HEK293 (cell line): ENCODE data around the gene ARHGAP15.

Experiments used
- CTCF ChIA-PET: fragments of 350-600 bp; formaldehyde crosslinking; extraction: SDS; loops from one replicate; lab custom pipeline; 2021; ENCODE audit warnings: antibody characterized with exemption; lab: Yijun Ruan, JAX
- POLR2A ChIA-PET: fragments of 300-600 bp; formaldehyde crosslinking; extraction: SDS; loops from one replicate; lab custom pipeline; 2020; ENCODE audit warnings: antibody characterized with exemption, inconsistent platforms; lab: Yijun Ruan, JAX
- H3K27ac ChIP-seq: fragments of 200-500 bp; sonication (Bioruptor generic); 2 replicates; pipeline ENCODE4 v1.5.1; 2014; ENCODE audit warnings: low read depth, low read length, control low read depth, inconsistent platforms; ENCODE audit errors: extremely low read depth
- H3K36me3 ChIP-seq, 2 experiments: fragments of 200-500 bp in 1 of 2; sonication (Bioruptor generic) in 1 of 2; 1 replicate in 1 of 2; 2 replicates in 1 of 2; pipeline ENCODE4 v1.5.1; 2014 to 2017; ENCODE audit warnings: inconsistent platforms in 2 of 2, low read length in 2 of 2; ENCODE audit not compliant: control insufficient read depth in 2 of 2, insufficient read depth in 1 of 2
- H3K4me1 ChIP-seq: fragments of 200-500 bp; sonication (Bioruptor generic); 2 replicates; pipeline ENCODE4 v1.5.1; 2014; ENCODE audit warnings: mild to moderate bottlenecking, low read length, inconsistent platforms; ENCODE audit not compliant: control insufficient read depth, insufficient read depth
- H3K4me3 ChIP-seq: 2 replicates; pipeline ENCODE4 v1.5.1; 2011; ENCODE audit warnings: low read depth, mild to moderate bottlenecking, control low read depth, low read length, moderate library complexity
- H3K9me3 ChIP-seq: fragments of 200-500 bp; sonication (Bioruptor generic); 2 replicates; pipeline ENCODE4 v1.5.1; 2014; ENCODE audit warnings: low read depth, low read length, inconsistent platforms; ENCODE audit not compliant: control insufficient read depth, insufficient read depth
- MYNN ChIP-seq: fragments of 450-650 bp; formaldehyde crosslinking; IDR thresholded peaks from 2 replicates; pipeline ENCODE4 v1.5.1; 2016; ENCODE audit warnings: missing biosample characterization, missing genetic modification characterization, borderline replicate concordance
- SCRT2 ChIP-seq: fragments of 450-650 bp; formaldehyde crosslinking; IDR thresholded peaks from 2 replicates; pipeline ENCODE4 v1.5.1; 2016; ENCODE audit warnings: missing biosample characterization, missing genetic modification characterization
- ZBTB20 ChIP-seq: fragments of 450-650 bp; formaldehyde crosslinking; IDR thresholded peaks from 2 replicates; pipeline ENCODE4 v1.5.1; 2016; ENCODE audit warnings: missing biosample characterization, missing genetic modification characterization
- ZBTB49 ChIP-seq: fragments of 450-650 bp; formaldehyde crosslinking; IDR thresholded peaks from 2 replicates; pipeline ENCODE4 v1.5.1; 2016; ENCODE audit warnings: missing biosample characterization, missing genetic modification characterization, low read depth
- ZFP37 ChIP-seq: fragments of 450-650 bp; formaldehyde crosslinking; IDR thresholded peaks from 2 replicates; pipeline ENCODE4 v1.5.1; 2016; ENCODE audit warnings: missing biosample characterization, missing genetic modification characterization
- ZFP69B ChIP-seq: fragments of 450-650 bp; formaldehyde crosslinking; IDR thresholded peaks from 2 replicates; pipeline ENCODE4 v1.5.1; 2016; ENCODE audit warnings: missing biosample characterization, missing genetic modification characterization
- ZNF114 ChIP-seq: fragments of 450-650 bp; formaldehyde crosslinking; IDR thresholded peaks from 2 replicates; pipeline ENCODE4 v1.5.0; 2017; ENCODE audit warnings: missing biosample characterization, missing genetic modification characterization
- ZNF146 ChIP-seq: fragments of 450-650 bp; formaldehyde crosslinking; IDR thresholded peaks from 2 replicates; pipeline ENCODE4 v1.5.1; 2016; ENCODE audit warnings: missing biosample characterization, missing genetic modification characterization
- ZNF155 ChIP-seq: fragments of 450-650 bp; formaldehyde crosslinking; IDR thresholded peaks from 2 replicates; pipeline ENCODE4 v1.5.1; 2016; ENCODE audit warnings: missing biosample characterization, missing genetic modification characterization
- ZNF157 ChIP-seq: fragments of 450-650 bp; formaldehyde crosslinking; IDR thresholded peaks from 2 replicates; pipeline ENCODE4 v1.5.1; 2016; ENCODE audit warnings: missing biosample characterization, missing genetic modification characterization
- ZNF214 ChIP-seq: fragments of 450-650 bp; formaldehyde crosslinking; IDR thresholded peaks from 2 replicates; pipeline ENCODE4 v1.5.1; 2017; ENCODE audit warnings: missing biosample characterization, mild to moderate bottlenecking, missing genetic modification characterization, borderline replicate concordance
- ZNF239 ChIP-seq: fragments of 450-650 bp; formaldehyde crosslinking; IDR thresholded peaks from 2 replicates; pipeline ENCODE4 v1.5.1; 2016; ENCODE audit warnings: missing biosample characterization, missing genetic modification characterization
- ZNF677 ChIP-seq: fragments of 450-650 bp; IDR thresholded peaks from 2 replicates; pipeline ENCODE4 v1.5.0; 2018; ENCODE audit warnings: missing biosample characterization, mild to moderate bottlenecking, missing genetic modification characterization, moderate library complexity
- ZNF701 ChIP-seq: fragments of 450-650 bp; formaldehyde crosslinking; IDR thresholded peaks from 2 replicates; pipeline ENCODE4 v1.5.1; 2016; ENCODE audit warnings: missing biosample characterization, missing genetic modification characterization
- ZNF791 ChIP-seq: fragments of 450-650 bp; formaldehyde crosslinking; IDR thresholded peaks from 2 replicates; pipeline ENCODE4 v1.5.1; 2016; ENCODE audit warnings: missing biosample characterization, missing genetic modification characterization
- TF ChIP-seq, protein P1 (sequence below): fragments of 450-650 bp; formaldehyde crosslinking; IDR thresholded peaks from 2 replicates; pipeline ENCODE4 v1.5.1; 2016; ENCODE audit warnings: missing biosample characterization, missing genetic modification characterization
- TF ChIP-seq, protein P2 (sequence below): sonication (generic); formaldehyde crosslinking; IDR thresholded peaks from 2 replicates; pipeline ENCODE4 v1.8.1; 2022; ENCODE audit warnings: mild to moderate bottlenecking, moderate library complexity, missing genetic modification reagents
- TF ChIP-seq, protein P3 (sequence below): fragments of 450-650 bp; formaldehyde crosslinking; IDR thresholded peaks from 2 replicates; pipeline ENCODE4 v1.5.1; 2016; ENCODE audit warnings: missing biosample characterization, missing genetic modification characterization
- TF ChIP-seq, protein P4 (sequence below): fragments of 450-650 bp; formaldehyde crosslinking; IDR thresholded peaks from 2 replicates; pipeline ENCODE4 v1.5.1; 2016; ENCODE audit warnings: missing biosample characterization, missing genetic modification characterization
- TF ChIP-seq, protein P5 (sequence below): fragments of 450-650 bp; formaldehyde crosslinking; IDR thresholded peaks from 2 replicates; pipeline ENCODE4 v1.5.1; 2016; ENCODE audit warnings: missing biosample characterization, missing genetic modification characterization
- TF ChIP-seq, protein P6 (sequence below): fragments of 450-650 bp; formaldehyde crosslinking; IDR thresholded peaks from 2 replicates; pipeline ENCODE4 v1.5.1; 2017; ENCODE audit warnings: missing biosample characterization, missing genetic modification characterization

Gene ARHGAP15

GRCh38 chr2:143402451-143402850 lies 273.2 kb downstream of the ARHGAP15 start:
- POLR2A ChIA-PET, result no interaction called here
- no peak overlapping the region for H3K27ac ChIP-seq
- no peak overlapping the region for H3K4me3 ChIP-seq
- H3K36me3 ChIP-seq, result no peaks in the 10 kb centered on the region
- no peaks in the 10 kb centered on the region for H3K9me3 ChIP-seq
- peaks cover 17% of the 10 kb centered on the region for H3K4me1 ChIP-seq
- CTCF ChIA-PET, result no interaction called here
- TF ChIP-seq ZNF239 (tag by site-specific recombination) (no peak), MYNN (no peak), ZBTB49 (no peak), ZNF155 (tag by site-specific recombination) (no peak), ZNF157 (tag by site-specific recombination) (no peak), ZNF701 (tag by site-specific recombination) (no peak), ZNF146 (tag by site-specific recombination) (no peak)
- TF ChIP-seq, protein P1, sequence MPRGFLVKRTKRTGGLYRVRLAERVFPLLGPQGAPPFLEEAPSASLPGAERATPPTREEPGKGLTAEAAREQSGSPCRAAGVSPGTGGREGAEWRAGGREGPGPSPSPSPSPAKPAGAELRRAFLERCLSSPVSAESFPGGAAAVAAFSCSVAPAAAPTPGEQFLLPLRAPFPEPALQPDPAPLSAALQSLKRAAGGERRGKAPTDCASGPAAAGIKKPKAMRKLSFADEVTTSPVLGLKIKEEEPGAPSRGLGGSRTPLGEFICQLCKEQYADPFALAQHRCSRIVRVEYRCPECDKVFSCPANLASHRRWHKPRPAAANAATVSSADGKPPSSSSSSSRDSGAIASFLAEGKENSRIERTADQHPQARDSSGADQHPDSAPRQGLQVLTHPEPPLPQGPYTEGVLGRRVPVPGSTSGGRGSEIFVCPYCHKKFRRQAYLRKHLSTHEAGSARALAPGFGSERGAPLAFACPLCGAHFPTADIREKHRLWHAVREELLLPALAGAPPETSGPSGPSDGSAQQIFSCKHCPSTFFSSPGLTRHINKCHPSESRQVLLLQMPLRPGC (tag by site-specific recombination), result no peak
- TF ChIP-seq, all 188 proteins: peak for 0

GRCh38 chr2:143410082-143410897 lies 281.1 kb downstream of the ARHGAP15 start:
- ChIA-PET POLR2A (no interaction called here), CTCF (no interaction called here)

More at GRCh38 chr2:143410082-143410897, 281.1 kb downstream of the ARHGAP15 start:
- Histone ChIP-seq H3K36me3 (no peaks in the 10 kb centered on the region), H3K4me1 (no peaks in the 10 kb centered on the region), H3K27ac (no peak overlapping the region), H3K4me3 (no peak overlapping the region), H3K9me3 (no peaks in the 10 kb centered on the region)
- TF ChIP-seq SCRT2 (no peak), ZBTB20 (tag by site-specific recombination) (no peak), ZFP37 (tag by site-specific recombination) (no peak), ZNF791 (tag by site-specific recombination) (no peak), ZNF214 (tag by site-specific recombination) (no peak), ZNF677 (tag by site-specific recombination) (no peak), ZNF114 (no peak), ZFP69B (tag by site-specific recombination) (no peak)
- TF ChIP-seq, protein P2, sequence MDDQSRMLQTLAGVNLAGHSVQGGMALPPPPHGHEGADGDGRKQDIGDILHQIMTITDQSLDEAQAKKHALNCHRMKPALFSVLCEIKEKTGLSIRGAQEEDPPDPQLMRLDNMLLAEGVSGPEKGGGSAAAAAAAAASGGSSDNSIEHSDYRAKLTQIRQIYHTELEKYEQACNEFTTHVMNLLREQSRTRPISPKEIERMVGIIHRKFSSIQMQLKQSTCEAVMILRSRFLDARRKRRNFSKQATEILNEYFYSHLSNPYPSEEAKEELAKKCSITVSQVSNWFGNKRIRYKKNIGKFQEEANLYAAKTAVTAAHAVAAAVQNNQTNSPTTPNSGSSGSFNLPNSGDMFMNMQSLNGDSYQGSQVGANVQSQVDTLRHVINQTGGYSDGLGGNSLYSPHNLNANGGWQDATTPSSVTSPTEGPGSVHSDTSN, result no peak
- TF ChIP-seq, protein P3, sequence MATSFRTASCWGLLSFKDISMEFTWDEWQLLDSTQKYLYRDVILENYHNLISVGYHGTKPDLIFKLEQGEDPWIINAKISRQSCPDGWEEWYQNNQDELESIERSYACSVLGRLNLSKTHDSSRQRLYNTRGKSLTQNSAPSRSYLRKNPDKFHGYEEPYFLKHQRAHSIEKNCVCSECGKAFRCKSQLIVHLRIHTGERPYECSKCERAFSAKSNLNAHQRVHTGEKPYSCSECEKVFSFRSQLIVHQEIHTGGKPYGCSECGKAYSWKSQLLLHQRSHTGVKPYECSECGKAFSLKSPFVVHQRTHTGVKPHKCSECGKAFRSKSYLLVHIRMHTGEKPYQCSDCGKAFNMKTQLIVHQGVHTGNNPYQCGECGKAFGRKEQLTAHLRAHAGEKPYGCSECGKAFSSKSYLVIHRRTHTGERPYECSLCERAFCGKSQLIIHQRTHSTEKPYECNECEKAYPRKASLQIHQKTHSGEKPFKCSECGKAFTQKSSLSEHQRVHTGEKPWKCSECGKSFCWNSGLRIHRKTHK (tag by site-specific recombination), result no peak
- TF ChIP-seq, protein P4, sequence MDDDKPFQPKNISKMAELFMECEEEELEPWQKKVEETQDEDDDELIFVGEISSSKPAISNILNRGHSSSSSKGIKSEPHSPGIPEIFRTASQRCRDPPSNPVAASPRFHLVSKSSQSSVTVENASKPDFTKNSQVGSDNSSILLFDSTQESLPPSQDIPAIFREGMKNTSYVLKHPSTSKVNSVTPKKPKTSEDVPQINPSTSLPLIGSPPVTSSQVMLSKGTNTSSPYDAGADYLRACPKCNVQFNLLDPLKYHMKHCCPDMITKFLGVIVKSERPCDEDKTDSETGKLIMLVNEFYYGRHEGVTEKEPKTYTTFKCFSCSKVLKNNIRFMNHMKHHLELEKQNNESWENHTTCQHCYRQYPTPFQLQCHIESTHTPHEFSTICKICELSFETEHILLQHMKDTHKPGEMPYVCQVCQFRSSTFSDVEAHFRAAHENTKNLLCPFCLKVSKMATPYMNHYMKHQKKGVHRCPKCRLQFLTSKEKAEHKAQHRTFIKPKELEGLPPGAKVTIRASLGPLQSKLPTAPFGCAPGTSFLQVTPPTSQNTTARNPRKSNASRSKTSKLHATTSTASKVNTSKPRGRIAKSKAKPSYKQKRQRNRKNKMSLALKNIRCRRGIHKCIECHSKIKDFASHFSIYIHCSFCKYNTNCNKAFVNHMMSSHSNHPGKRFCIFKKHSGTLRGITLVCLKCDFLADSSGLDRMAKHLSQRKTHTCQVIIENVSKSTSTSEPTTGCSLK (tag by site-specific recombination), result no peak
- TF ChIP-seq, protein P5, sequence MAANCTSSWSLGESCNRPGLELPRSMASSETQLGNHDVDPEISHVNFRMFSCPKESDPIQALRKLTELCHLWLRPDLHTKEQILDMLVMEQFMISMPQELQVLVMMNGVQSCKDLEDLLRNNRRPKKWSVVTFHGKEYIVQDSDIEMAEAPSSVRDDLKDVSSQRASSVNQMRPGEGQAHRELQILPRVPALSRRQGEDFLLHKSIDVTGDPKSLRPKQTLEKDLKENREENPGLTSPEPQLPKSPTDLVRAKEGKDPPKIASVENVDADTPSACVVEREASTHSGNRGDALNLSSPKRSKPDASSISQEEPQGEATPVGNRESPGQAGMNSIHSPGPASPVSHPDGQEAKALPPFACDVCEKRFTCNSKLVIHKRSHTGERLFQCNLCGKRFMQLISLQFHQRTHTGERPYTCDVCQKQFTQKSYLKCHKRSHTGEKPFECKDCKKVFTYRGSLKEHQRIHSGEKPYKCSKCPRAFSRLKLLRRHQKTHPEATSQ, result no peak
- TF ChIP-seq, protein P6, sequence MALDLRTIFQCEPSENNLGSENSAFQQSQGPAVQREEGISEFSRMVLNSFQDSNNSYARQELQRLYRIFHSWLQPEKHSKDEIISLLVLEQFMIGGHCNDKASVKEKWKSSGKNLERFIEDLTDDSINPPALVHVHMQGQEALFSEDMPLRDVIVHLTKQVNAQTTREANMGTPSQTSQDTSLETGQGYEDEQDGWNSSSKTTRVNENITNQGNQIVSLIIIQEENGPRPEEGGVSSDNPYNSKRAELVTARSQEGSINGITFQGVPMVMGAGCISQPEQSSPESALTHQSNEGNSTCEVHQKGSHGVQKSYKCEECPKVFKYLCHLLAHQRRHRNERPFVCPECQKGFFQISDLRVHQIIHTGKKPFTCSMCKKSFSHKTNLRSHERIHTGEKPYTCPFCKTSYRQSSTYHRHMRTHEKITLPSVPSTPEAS (tag by site-specific recombination), result no peak
